Mucosa of descending colon (tissue), 3 donors: Measurements from ENCODE around the gene SERPINB4. TPM values are rescaled to one million over a fixed set of nuclear protein-coding genes. Genes with fewer than 3 reads are reported as not detected.

ENCODE experiments used
- ATAC-seq: fragments of 200-7000 bp; cut with Tn5 transposase; one replicate; pipeline ENCODE4 v1.9.1; 2020; ENCODE audit warnings: mild to moderate bottlenecking, moderate library complexity
- DNase-seq, 3 donors: peaks; one replicate each; pipeline ENCODE4 v3.0.0-alpha.2; 2020
- H3K36me3 ChIP-seq: fragments of 200-600 bp; one replicate; pipeline ENCODE4 v1.8.0; 2021; ENCODE audit warnings: low read depth, mild to moderate bottlenecking
- H3K4me1 ChIP-seq: fragments of 200-600 bp; one replicate; pipeline ENCODE4 v1.8.0; 2021; ENCODE audit warnings: low read depth, mild to moderate bottlenecking
- H3K4me3 ChIP-seq: fragments of 200-600 bp; one replicate; pipeline ENCODE4 v1.8.0; 2021; ENCODE audit warnings: mild to moderate bottlenecking
- H3K9me3 ChIP-seq: fragments of 200-600 bp; one replicate; pipeline ENCODE4 v1.8.0; 2021; ENCODE audit warnings: mild to moderate bottlenecking
- CTCF ChIP-seq: fragments of 200-600 bp; IDR thresholded peaks from one replicate; pipeline ENCODE4 v1.8.0; 2022; ENCODE audit warnings: antibody characterized with exemption, mild to moderate bottlenecking
- intact Hi-C, 2 donors: fragments of 100-400 bp; cut with DNase I in 1 of 2; cut with micrococcal nuclease in 1 of 2; formaldehyde crosslinking; loops; one replicate each; pipeline versions ENCODE4 v1.11.0 to v1.11.1; 2022; cut with DNase I, micrococcal nuclease
- total RNA-seq, 3 donors: library from RNA; stranded (reverse); fragmentation: NEBNext Ultra II Directional in 2 of 3; extraction: Animal tissue kit (Norgen Biotek cat#: 25700) in 2 of 3; gene quantifications; one replicate each; pipeline versions ENCODE4 v1.2.1 to v1.2.4, GENCODE V29; 2021 to 2023
- donor health status: DM: no; HTN: no; CAD: no; lungs with moderate emphysema.
- donor health status: DM: no; HTN: no; CAD: no.
- donor health status: DM: no; HTN: yes; CAD: no.

The SERPINB4 gene
- total RNA-seq, 3 donors from 2014 or later: not detected

- intact Hi-C loops: no loop called here
- Histone ChIP-seq H3K4me1 (no peaks in the 10 kb centered on the region), H3K36me3 (no peaks in the 10 kb centered on the region), H3K4me3 (no peak overlapping the region), H3K9me3 (no peaks in the 10 kb centered on the region)
- DNase-seq (no peak), ATAC-seq (no peak)
- TF ChIP-seq CTCF: no peak
These were observed 30.6 kb downstream of the SERPINB4 start for GRCh38 chr18:63613420-63613819.

GRCh38 chr18:63606526-63606925, 37.5 kb downstream of the SERPINB4 start:
- Histone ChIP-seq H3K4me3 (no peak overlapping the region), H3K36me3 (no peaks in the 10 kb centered on the region), H3K9me3 (no peaks in the 10 kb centered on the region), H3K4me1 (no peaks in the 10 kb centered on the region)
- ATAC-seq (no peak), DNase-seq (no peak)
- intact Hi-C loops: no loop called here
- TF ChIP-seq CTCF: no peak

GRCh38 chr18:63604791-63605567, 39.1 kb downstream of the SERPINB4 start:
- intact Hi-C loops: no loop called here
- Histone ChIP-seq H3K9me3 (no peaks in the 10 kb centered on the region), H3K4me1 (no peaks in the 10 kb centered on the region), H3K36me3 (no peaks in the 10 kb centered on the region), H3K4me3 (no peak overlapping the region)
- ATAC-seq (no peak), DNase-seq (no peak)
- TF ChIP-seq CTCF: no peak

- Histone ChIP-seq H3K36me3 (no peaks in the 10 kb centered on the region), H3K4me3 (no peak overlapping the region), H3K4me1 (no peaks in the 10 kb centered on the region), H3K9me3 (no peaks in the 10 kb centered on the region)
- ATAC-seq (no peak), DNase-seq (no peak)
- intact Hi-C loops: no loop called here
- TF ChIP-seq CTCF: no peak
These were observed 40.3 kb downstream of the SERPINB4 start for GRCh38 chr18:63603772-63604171.

- no peak for ATAC-seq
These were observed 40.7 kb downstream of the SERPINB4 start for GRCh38 chr18:63603355-63603754.

More at GRCh38 chr18:63603355-63603754, 40.7 kb downstream of the SERPINB4 start:
- no peak for DNase-seq
- Histone ChIP-seq H3K4me3 (no peak overlapping the region), H3K9me3 (no peaks in the 10 kb centered on the region), H3K36me3 (no peaks in the 10 kb centered on the region), H3K4me1 (no peaks in the 10 kb centered on the region)
- no peak for TF ChIP-seq CTCF
- intact Hi-C loops: no loop called here
